HEK293 (cell line): ENCODE data around the gene ZNF184.

Source experiments
- KLF10 ChIP-seq: fragments of 450-650 bp; IDR thresholded peaks from 2 replicates; pipeline ENCODE4 v1.5.1; 2018; ENCODE audit warnings: missing biosample characterization, mild to moderate bottlenecking, missing genetic modification characterization
- KLF7 ChIP-seq: fragments of 450-650 bp; formaldehyde crosslinking; IDR thresholded peaks from 2 replicates; pipeline ENCODE4 v1.5.1; 2016; ENCODE audit warnings: missing biosample characterization, missing genetic modification characterization, borderline replicate concordance
- MZF1 ChIP-seq: fragments of 450-650 bp; formaldehyde crosslinking; IDR thresholded peaks from 2 replicates; pipeline ENCODE4 v1.5.1; 2017; ENCODE audit warnings: missing biosample characterization, missing genetic modification characterization, borderline replicate concordance
- PRDM6 ChIP-seq: fragments of 450-650 bp; formaldehyde crosslinking; IDR thresholded peaks from 2 replicates; pipeline ENCODE4 v1.5.1; 2017; ENCODE audit warnings: missing biosample characterization, missing genetic modification characterization
- REPIN1 ChIP-seq: fragments of 450-650 bp; formaldehyde crosslinking; IDR thresholded peaks from 2 replicates; pipeline ENCODE4 v1.5.1; 2017; ENCODE audit warnings: missing biosample characterization, missing genetic modification characterization, low read depth
- SP3 ChIP-seq: fragments of 450-650 bp; formaldehyde crosslinking; IDR thresholded peaks from 2 replicates; pipeline ENCODE4 v1.5.1; 2016; ENCODE audit warnings: missing biosample characterization, missing genetic modification characterization
- TRIM28 ChIP-seq: IDR thresholded peaks from 2 replicates; pipeline ENCODE4 v1.6.1; 2011; ENCODE audit warnings: low read length, control low read depth, borderline replicate concordance
- TSHZ1 ChIP-seq: fragments of 450-650 bp; formaldehyde crosslinking; IDR thresholded peaks from 2 replicates; pipeline ENCODE4 v1.5.1; 2016; ENCODE audit warnings: missing biosample characterization, missing genetic modification characterization, borderline replicate concordance
- WT1 ChIP-seq: fragments of 450-650 bp; formaldehyde crosslinking; IDR thresholded peaks from 2 replicates; pipeline ENCODE4 v1.5.1; 2016; ENCODE audit warnings: missing biosample characterization, missing genetic modification characterization
- ZFP69B ChIP-seq: fragments of 450-650 bp; formaldehyde crosslinking; IDR thresholded peaks from 2 replicates; pipeline ENCODE4 v1.5.1; 2016; ENCODE audit warnings: missing biosample characterization, missing genetic modification characterization
- ZNF133 ChIP-seq: fragments of 450-650 bp; formaldehyde crosslinking; IDR thresholded peaks from 2 replicates; pipeline ENCODE4 v1.5.1; 2016; ENCODE audit warnings: missing biosample characterization, missing genetic modification characterization
- ZNF138 ChIP-seq: fragments of 450-650 bp; formaldehyde crosslinking; IDR thresholded peaks from 2 replicates; pipeline ENCODE4 v1.5.1; 2016; ENCODE audit warnings: missing biosample characterization, missing genetic modification characterization, borderline replicate concordance
- ZNF2 ChIP-seq: fragments of 450-650 bp; formaldehyde crosslinking; IDR thresholded peaks from 2 replicates; pipeline ENCODE4 v1.5.1; 2016; ENCODE audit warnings: missing biosample characterization, missing genetic modification characterization
- ZNF266 ChIP-seq: fragments of 450-650 bp; formaldehyde crosslinking; IDR thresholded peaks from 2 replicates; pipeline ENCODE4 v1.5.1; 2016; ENCODE audit warnings: missing biosample characterization, missing genetic modification characterization, low read depth
- ZNF280C ChIP-seq: fragments of 450-650 bp; formaldehyde crosslinking; IDR thresholded peaks from 2 replicates; pipeline ENCODE4 v1.5.1; 2016; ENCODE audit warnings: missing biosample characterization, missing genetic modification characterization
- ZNF292 ChIP-seq: fragments of 450-650 bp; formaldehyde crosslinking; IDR thresholded peaks from 2 replicates; pipeline ENCODE4 v1.5.1; 2016; ENCODE audit warnings: low read depth, missing biosample characterization, missing genetic modification characterization, borderline replicate concordance
- ZNF341 ChIP-seq: fragments of 450-650 bp; formaldehyde crosslinking; IDR thresholded peaks from 2 replicates; pipeline ENCODE4; 2016; ENCODE audit warnings: low read depth, missing biosample characterization, missing genetic modification characterization
- ZNF37A ChIP-seq: fragments of 450-650 bp; IDR thresholded peaks from 2 replicates; pipeline ENCODE4 v1.5.1; 2018; ENCODE audit warnings: missing biosample characterization, missing genetic modification characterization
- ZNF513 ChIP-seq: fragments of 450-650 bp; IDR thresholded peaks from 2 replicates; pipeline ENCODE4 v1.5.1; 2018; ENCODE audit warnings: missing biosample characterization, missing genetic modification characterization
- ZNF544 ChIP-seq: fragments of 450-650 bp; formaldehyde crosslinking; IDR thresholded peaks from 2 replicates; pipeline ENCODE4 v1.5.0; 2017; ENCODE audit warnings: missing biosample characterization, missing genetic modification characterization
- ZNF610 ChIP-seq: fragments of 450-650 bp; formaldehyde crosslinking; IDR thresholded peaks from 2 replicates; pipeline ENCODE4 v1.5.1; 2016; ENCODE audit warnings: missing biosample characterization, missing genetic modification characterization, borderline replicate concordance
- ZNF645 ChIP-seq: fragments of 450-650 bp; formaldehyde crosslinking; IDR thresholded peaks from 2 replicates; pipeline ENCODE4; 2016; ENCODE audit warnings: missing biosample characterization, missing genetic modification characterization
- ZNF654 ChIP-seq: fragments of 450-650 bp; formaldehyde crosslinking; IDR thresholded peaks from 2 replicates; pipeline ENCODE4 v1.5.1; 2016; ENCODE audit warnings: low read depth, missing biosample characterization, missing genetic modification characterization
- ZNF670 ChIP-seq: fragments of 450-650 bp; formaldehyde crosslinking; IDR thresholded peaks from 2 replicates; pipeline ENCODE4 v1.5.1; 2016; ENCODE audit warnings: missing biosample characterization, missing genetic modification characterization, low read depth
- ZNF785 ChIP-seq: fragments of 450-650 bp; formaldehyde crosslinking; IDR thresholded peaks from 2 replicates; pipeline ENCODE4 v1.5.1; 2016; ENCODE audit warnings: missing biosample characterization, missing genetic modification characterization
- ZSCAN23 ChIP-seq: fragments of 450-650 bp; formaldehyde crosslinking; IDR thresholded peaks from 2 replicates; pipeline ENCODE4 v1.5.1; 2016; ENCODE audit warnings: missing biosample characterization, missing genetic modification characterization
- ZSCAN4 ChIP-seq: fragments of 450-650 bp; formaldehyde crosslinking; IDR thresholded peaks from 2 replicates; pipeline ENCODE4 v1.5.1; 2017; ENCODE audit warnings: missing biosample characterization, missing genetic modification characterization

The ZNF184 gene

GRCh38 chr6:27518881-27519795, 46.2 kb upstream of the ZNF184 start (continued):
- no peak for TF ChIP-seq ZNF280C (tag by site-specific recombination)
- no peak for TF ChIP-seq ZNF670 (tag by site-specific recombination)
- TF ChIP-seq ZNF785 (tag by site-specific recombination): no peak
- TF ChIP-seq ZNF2: peak; percentile 81; the same call in 1 of the 2 replicates
- TF ChIP-seq ZFP69B (tag by site-specific recombination): no peak
- no peak for TF ChIP-seq ZNF37A
- no peak; the same call in 1 of the 2 replicates for TF ChIP-seq SP3 (tag by site-specific recombination)
- TF ChIP-seq ZNF138 (tag by site-specific recombination): no peak
- TF ChIP-seq ZNF654 (tag by site-specific recombination): peak; percentile 64
- no peak; the same call in 1 of the 2 replicates for TF ChIP-seq KLF10
- TF ChIP-seq WT1 (tag by site-specific recombination): 0 out of 2 replicates have a peak, but pooled peaks have one; percentile 4
- TF ChIP-seq ZNF341: peak; percentile 86
- TF ChIP-seq TSHZ1: peak; percentile 22; the same call in 1 of the 2 replicates
- TF ChIP-seq ZNF544 (tag by site-specific recombination): no peak
- TF ChIP-seq ZSCAN23 (tag by site-specific recombination): no peak; the same call in 1 of the 2 replicates
- peak; percentile 34; the same call in 1 of the 2 replicates for TF ChIP-seq ZSCAN4 (tag by site-specific recombination)
- TF ChIP-seq MZF1: no peak
- peak; percentile 53; the same call in 1 of the 2 replicates for TF ChIP-seq ZNF610 (tag by site-specific recombination)
- peak; percentile 33; the same call in 1 of the 2 replicates for TF ChIP-seq ZNF513 (tag by site-specific recombination)
- TF ChIP-seq KLF7 (tag by site-specific recombination): no peak
- no peak for TF ChIP-seq ZNF133 (tag by site-specific recombination)
- TF ChIP-seq ZNF292: no peak
- TF ChIP-seq TRIM28: no peak
- TF ChIP-seq ZNF266: no peak
- TF ChIP-seq REPIN1 (tag by site-specific recombination): 0 out of 2 replicates have a peak, but pooled peaks have one; percentile 8
- no peak for TF ChIP-seq ZNF645 (tag by site-specific recombination)
- TF ChIP-seq PRDM6 (tag by site-specific recombination): peak; percentile 67
